ENCODE data around the gene RINT1. TPM values are rescaled to one million over a fixed set of nuclear protein-coding genes. Genes with fewer than 3 reads are reported as not detected.
"Not testable (repeated sequence)": the region's sequence is repeated elsewhere in the genome, so short reads cannot be mapped to it uniquely, and the experiment has no call there.

Gene RINT1
- total RNA-seq, 1 donor from 2014 or later: 28.1 TPM

DNA sequence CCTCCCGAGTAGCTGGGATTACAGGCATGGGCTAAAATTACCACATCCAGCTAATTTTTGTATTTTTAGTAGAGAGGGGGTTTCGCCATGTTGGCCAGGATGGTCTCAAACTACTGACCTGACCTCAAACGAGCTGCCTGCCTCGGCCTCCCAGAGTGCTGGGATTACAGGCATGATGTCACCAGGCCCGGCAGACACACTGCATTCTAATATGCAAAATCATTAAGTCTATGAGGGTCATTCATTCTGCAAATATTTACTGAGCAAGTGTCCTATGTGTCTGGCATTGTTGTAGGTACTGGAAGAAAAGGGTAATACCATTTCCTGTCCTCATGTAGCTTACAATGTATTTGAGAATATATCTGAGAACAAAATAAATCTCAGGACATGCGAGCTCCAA is 12.6 kb upstream of the RINT1 start:
- peak overlapping the region; percentile 67 for H3K4me3 Mint-ChIP-seq (ENCODE audit: unreplicated experiment)
- no peak for FAIRE-seq

GRCh38 chr7:105520620-105521019 is 11.4 kb upstream of the RINT1 start:
- not testable (repeated sequence) for H3K4me1 ChIP-seq (ENCODE audit: insufficient read depth, low read length); H3K9me3 ChIP-seq (ENCODE audit: insufficient read depth, low read depth, low read length); DNase-seq (ENCODE audit: low read depth); H3K36me3 ChIP-seq (ENCODE audit: insufficient read depth, low read length); H3K27ac Mint-ChIP-seq (ENCODE audit: unreplicated experiment); FAIRE-seq; H2AFZ ChIP-seq (ENCODE audit: low read depth, low read length); H3K36me3 Mint-ChIP-seq (ENCODE audit: low read depth, unreplicated experiment); H3K4me1 Mint-ChIP-seq (ENCODE audit: low read depth, unreplicated experiment); H3K27me3 Mint-ChIP-seq (ENCODE audit: low read depth, unreplicated experiment); H3K27ac ChIP-seq (ENCODE audit: low read depth, low read length); H3K9me3 Mint-ChIP-seq (ENCODE audit: unreplicated experiment); H3K27me3 ChIP-seq (ENCODE audit: insufficient read depth, low read length)
- peak overlapping the region; percentile 97 for H3K4me2 ChIP-seq (ENCODE audit: low read length)
- peak overlapping the region; percentile 84 for H3K4me3 ChIP-seq (ENCODE audit: insufficient read depth, low read depth, low read length)
- H4K20me1 ChIP-seq (ENCODE audit: insufficient read depth, low read length): peaks cover 15% of the 10 kb centered on the region
- peaks cover 51% of the 10 kb centered on the region for H3K79me2 ChIP-seq (ENCODE audit: insufficient read depth, low read length)
- peak overlapping the region; percentile 98 for H3K4me3 Mint-ChIP-seq (ENCODE audit: unreplicated experiment)
- peak overlapping the region; percentile 88 for H3K9ac ChIP-seq (ENCODE audit: low read length)

More for the DNA sequence above, 12.6 kb upstream of the RINT1 start:
- H4K20me1 ChIP-seq (ENCODE audit: insufficient read depth, low read length): peaks cover 19% of the 10 kb centered on the region
- H2AFZ ChIP-seq (ENCODE audit: low read depth, low read length): no peak overlapping the region
- H3K4me1 Mint-ChIP-seq (ENCODE audit: low read depth, unreplicated experiment): peaks cover 7% of the 10 kb centered on the region
- H3K27ac Mint-ChIP-seq (ENCODE audit: unreplicated experiment): peak overlapping the region; percentile 41
- peak overlapping the region; percentile 19 for H3K4me2 ChIP-seq (ENCODE audit: low read length)
- H3K9me3 ChIP-seq (ENCODE audit: insufficient read depth, low read depth, low read length): no peaks in the 10 kb centered on the region
- no peak overlapping the region for H3K27ac ChIP-seq (ENCODE audit: low read depth, low read length)
- H3K27me3 ChIP-seq (ENCODE audit: insufficient read depth, low read length): no peaks in the 10 kb centered on the region
- H3K4me3 ChIP-seq (ENCODE audit: insufficient read depth, low read depth, low read length): no peak overlapping the region
- TF ChIP-seq CTCF (IDR thresholded peaks at IDR 0.05; ENCODE audit: insufficient read depth, low read depth, low read length) (no peak), EZH2 (IDR thresholded peaks at IDR 0.05; ENCODE audit: insufficient read depth, low read length) (no peak)
- H3K9ac ChIP-seq (ENCODE audit: low read length): no peak overlapping the region
- DNase-seq (ENCODE audit: low read depth): peak; percentile 12
- H3K36me3 Mint-ChIP-seq (ENCODE audit: low read depth, unreplicated experiment): peaks cover 5% of the 10 kb centered on the region
- no peaks in the 10 kb centered on the region for H3K9me3 Mint-ChIP-seq (ENCODE audit: unreplicated experiment)
- no peaks in the 10 kb centered on the region for H3K27me3 Mint-ChIP-seq (ENCODE audit: low read depth, unreplicated experiment)
- peaks cover 10% of the 10 kb centered on the region for H3K4me1 ChIP-seq (ENCODE audit: insufficient read depth, low read length)
- H3K36me3 ChIP-seq (ENCODE audit: insufficient read depth, low read length): no peaks in the 10 kb centered on the region
- peaks cover 59% of the 10 kb centered on the region for H3K79me2 ChIP-seq (ENCODE audit: insufficient read depth, low read length)

GRCh38 chr7:105521027-105521716 is 10.8 kb upstream of the RINT1 start:
- Histone ChIP-seq H3K4me1 (ENCODE audit: insufficient read depth, low read length) (peaks cover 10% of the 10 kb centered on the region), H3K9ac (ENCODE audit: low read length) (peak overlapping the region; percentile 88), H2AFZ (ENCODE audit: low read depth, low read length) (peak overlapping the region; percentile 71), H3K27me3 (ENCODE audit: insufficient read depth, low read length) (no peaks in the 10 kb centered on the region), H3K79me2 (ENCODE audit: insufficient read depth, low read length) (peaks cover 49% of the 10 kb centered on the region), H4K20me1 (ENCODE audit: insufficient read depth, low read length) (peaks cover 15% of the 10 kb centered on the region), H3K9me3 (ENCODE audit: insufficient read depth, low read depth, low read length) (no peaks in the 10 kb centered on the region), H3K36me3 (ENCODE audit: insufficient read depth, low read length) (no peaks in the 10 kb centered on the region), H3K4me3 (ENCODE audit: insufficient read depth, low read depth, low read length) (peak overlapping the region; percentile 84), H3K4me2 (ENCODE audit: low read length) (peak overlapping the region; percentile 97), H3K27ac (ENCODE audit: low read depth, low read length) (peak overlapping the region; percentile 74)
- Mint-ChIP-seq H3K36me3 (ENCODE audit: low read depth, unreplicated experiment) (peaks cover 5% of the 10 kb centered on the region), H3K27ac (ENCODE audit: unreplicated experiment) (no peak overlapping the region), H3K9me3 (ENCODE audit: unreplicated experiment) (no peaks in the 10 kb centered on the region), H3K4me1 (ENCODE audit: low read depth, unreplicated experiment) (peaks cover 7% of the 10 kb centered on the region), H3K27me3 (ENCODE audit: low read depth, unreplicated experiment) (no peaks in the 10 kb centered on the region), H3K4me3 (ENCODE audit: unreplicated experiment) (peak overlapping the region; percentile 98)
- TF ChIP-seq CTCF (IDR thresholded peaks at IDR 0.05; ENCODE audit: insufficient read depth, low read depth, low read length): no peak
- no peak for TF ChIP-seq EZH2 (IDR thresholded peaks at IDR 0.05; ENCODE audit: insufficient read depth, low read length)
- DNase-seq (ENCODE audit: low read depth): peak; percentile 56
- FAIRE-seq: no peak
